ENCODE data around the gene DPP6. TPM values are rescaled to one million over a fixed set of nuclear protein-coding genes. Genes with fewer than 3 reads are reported as not detected.

DPP6 gene
- total RNA-seq, 1 experiment from 2014 or later: not detected

DNA sequence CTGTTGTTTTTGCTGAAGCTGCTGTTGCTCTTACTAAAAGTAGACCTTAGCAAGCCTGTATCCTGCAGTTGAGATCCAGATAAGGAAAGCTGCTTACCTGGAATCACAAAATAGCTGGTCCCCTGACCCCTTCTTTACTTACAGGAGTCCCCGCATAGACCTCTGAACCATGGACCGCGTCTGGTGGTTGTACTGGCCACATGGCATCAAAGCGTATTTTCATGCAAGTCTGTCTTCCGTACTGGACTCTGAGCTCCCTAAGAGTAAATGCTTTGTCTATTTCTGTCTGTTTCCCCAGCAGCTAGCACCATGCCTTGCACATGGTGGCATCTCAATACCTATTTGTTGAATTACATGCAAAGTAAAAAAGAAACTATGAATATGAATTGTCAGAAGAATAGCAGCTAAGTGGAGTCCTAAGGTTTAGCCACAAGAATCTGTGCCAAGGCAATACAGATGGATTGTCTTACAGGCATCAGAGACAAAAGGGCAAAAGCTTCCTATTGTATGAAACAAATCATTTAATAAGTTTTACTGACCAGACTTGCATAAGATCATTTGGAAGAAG is 791.6 kb downstream of the DPP6 start:
- Mint-ChIP-seq H3K4me3 (no peak overlapping the region), H3K4me1 (no peaks in the 10 kb centered on the region), H3K9me3 (peaks cover 94% of the 10 kb centered on the region), H3K27ac (no peak overlapping the region), H3K36me3 (peaks cover 72% of the 10 kb centered on the region), H3K27me3 (ENCODE audit: low read depth) (peaks cover 21% of the 10 kb centered on the region)
- no peak for TF ChIP-seq TP53 (CRISPR knock-in tag; IDR thresholded peaks at IDR 0.05)
- no peak for TF ChIP-seq RORB (CRISPR knock-in tag; IDR thresholded peaks at IDR 0.05)
- no peak for TF ChIP-seq NFYB (CRISPR knock-in tag; conservative IDR thresholded peaks at IDR 0.05; ENCODE audit: low read depth)
- no peak for TF ChIP-seq IRF2 (CRISPR knock-in tag; IDR thresholded peaks at IDR 0.05; ENCODE audit: borderline replicate concordance, low read depth)
- no peak for TF ChIP-seq NR2C2 (CRISPR knock-in tag; IDR thresholded peaks at IDR 0.05)
- ATAC-seq: no peak
- ChIA-PET POLR2A (no interaction called here), CTCF (no interaction called here)
- no peak for DNase-seq (ENCODE audit: low spot score)

DNA sequence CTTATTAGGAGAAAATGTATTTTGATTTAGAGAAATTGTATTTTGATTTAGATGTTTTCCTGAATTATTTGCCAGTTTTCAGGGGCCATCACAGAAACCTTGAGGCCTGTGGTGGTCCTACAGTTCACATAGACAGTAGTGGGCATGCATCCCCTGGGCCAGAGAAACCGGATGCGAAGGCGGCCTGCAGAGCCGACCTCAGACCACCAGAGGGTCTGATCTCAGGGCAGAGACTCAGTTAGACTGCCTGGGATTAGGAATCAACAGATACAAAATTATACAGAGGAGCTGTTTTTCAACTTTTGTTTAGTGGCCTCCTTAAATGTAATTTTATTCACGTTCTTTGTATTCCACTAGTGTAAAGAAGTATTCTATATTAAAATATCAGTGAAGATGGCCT is 792.3 kb downstream of the DPP6 start:
- POLR2A ChIA-PET: no interaction called here
- no peaks in the 10 kb centered on the region for H3K4me1 Mint-ChIP-seq
- ATAC-seq (no peak), DNase-seq (ENCODE audit: low spot score) (no peak)
- H3K36me3 Mint-ChIP-seq: peaks cover 72% of the 10 kb centered on the region
- TF ChIP-seq, protein P1, sequence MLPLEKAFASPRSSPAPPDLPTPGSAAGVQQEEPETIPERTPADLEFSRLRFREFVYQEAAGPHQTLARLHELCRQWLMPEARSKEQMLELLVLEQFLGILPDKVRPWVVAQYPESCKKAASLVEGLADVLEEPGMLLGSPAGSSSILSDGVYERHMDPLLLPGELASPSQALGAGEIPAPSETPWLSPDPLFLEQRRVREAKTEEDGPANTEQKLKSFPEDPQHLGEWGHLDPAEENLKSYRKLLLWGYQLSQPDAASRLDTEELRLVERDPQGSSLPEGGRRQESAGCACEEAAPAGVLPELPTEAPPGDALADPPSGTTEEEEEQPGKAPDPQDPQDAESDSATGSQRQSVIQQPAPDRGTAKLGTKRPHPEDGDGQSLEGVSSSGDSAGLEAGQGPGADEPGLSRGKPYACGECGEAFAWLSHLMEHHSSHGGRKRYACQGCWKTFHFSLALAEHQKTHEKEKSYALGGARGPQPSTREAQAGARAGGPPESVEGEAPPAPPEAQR (CRISPR knock-in tag; IDR thresholded peaks at IDR 0.05): no peak
- TF ChIP-seq, protein P2, sequence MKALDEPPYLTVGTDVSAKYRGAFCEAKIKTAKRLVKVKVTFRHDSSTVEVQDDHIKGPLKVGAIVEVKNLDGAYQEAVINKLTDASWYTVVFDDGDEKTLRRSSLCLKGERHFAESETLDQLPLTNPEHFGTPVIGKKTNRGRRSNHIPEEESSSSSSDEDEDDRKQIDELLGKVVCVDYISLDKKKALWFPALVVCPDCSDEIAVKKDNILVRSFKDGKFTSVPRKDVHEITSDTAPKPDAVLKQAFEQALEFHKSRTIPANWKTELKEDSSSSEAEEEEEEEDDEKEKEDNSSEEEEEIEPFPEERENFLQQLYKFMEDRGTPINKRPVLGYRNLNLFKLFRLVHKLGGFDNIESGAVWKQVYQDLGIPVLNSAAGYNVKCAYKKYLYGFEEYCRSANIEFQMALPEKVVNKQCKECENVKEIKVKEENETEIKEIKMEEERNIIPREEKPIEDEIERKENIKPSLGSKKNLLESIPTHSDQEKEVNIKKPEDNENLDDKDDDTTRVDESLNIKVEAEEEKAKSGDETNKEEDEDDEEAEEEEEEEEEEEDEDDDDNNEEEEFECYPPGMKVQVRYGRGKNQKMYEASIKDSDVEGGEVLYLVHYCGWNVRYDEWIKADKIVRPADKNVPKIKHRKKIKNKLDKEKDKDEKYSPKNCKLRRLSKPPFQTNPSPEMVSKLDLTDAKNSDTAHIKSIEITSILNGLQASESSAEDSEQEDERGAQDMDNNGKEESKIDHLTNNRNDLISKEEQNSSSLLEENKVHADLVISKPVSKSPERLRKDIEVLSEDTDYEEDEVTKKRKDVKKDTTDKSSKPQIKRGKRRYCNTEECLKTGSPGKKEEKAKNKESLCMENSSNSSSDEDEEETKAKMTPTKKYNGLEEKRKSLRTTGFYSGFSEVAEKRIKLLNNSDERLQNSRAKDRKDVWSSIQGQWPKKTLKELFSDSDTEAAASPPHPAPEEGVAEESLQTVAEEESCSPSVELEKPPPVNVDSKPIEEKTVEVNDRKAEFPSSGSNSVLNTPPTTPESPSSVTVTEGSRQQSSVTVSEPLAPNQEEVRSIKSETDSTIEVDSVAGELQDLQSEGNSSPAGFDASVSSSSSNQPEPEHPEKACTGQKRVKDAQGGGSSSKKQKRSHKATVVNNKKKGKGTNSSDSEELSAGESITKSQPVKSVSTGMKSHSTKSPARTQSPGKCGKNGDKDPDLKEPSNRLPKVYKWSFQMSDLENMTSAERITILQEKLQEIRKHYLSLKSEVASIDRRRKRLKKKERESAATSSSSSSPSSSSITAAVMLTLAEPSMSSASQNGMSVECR (CRISPR knock-in tag; IDR thresholded peaks at IDR 0.05; ENCODE audit: borderline replicate concordance): no peak
- TF ChIP-seq ZNF416 (CRISPR knock-in tag; IDR thresholded peaks at IDR 0.05) (no peak), ZNF396 (CRISPR knock-in tag; IDR thresholded peaks at IDR 0.05; ENCODE audit: borderline replicate concordance) (no peak), SMAD3 (CRISPR knock-in tag; IDR thresholded peaks at IDR 0.05; ENCODE audit: borderline replicate concordance) (no peak)
- TF ChIP-seq, protein P3, sequence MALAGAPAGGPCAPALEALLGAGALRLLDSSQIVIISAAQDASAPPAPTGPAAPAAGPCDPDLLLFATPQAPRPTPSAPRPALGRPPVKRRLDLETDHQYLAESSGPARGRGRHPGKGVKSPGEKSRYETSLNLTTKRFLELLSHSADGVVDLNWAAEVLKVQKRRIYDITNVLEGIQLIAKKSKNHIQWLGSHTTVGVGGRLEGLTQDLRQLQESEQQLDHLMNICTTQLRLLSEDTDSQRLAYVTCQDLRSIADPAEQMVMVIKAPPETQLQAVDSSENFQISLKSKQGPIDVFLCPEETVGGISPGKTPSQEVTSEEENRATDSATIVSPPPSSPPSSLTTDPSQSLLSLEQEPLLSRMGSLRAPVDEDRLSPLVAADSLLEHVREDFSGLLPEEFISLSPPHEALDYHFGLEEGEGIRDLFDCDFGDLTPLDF (CRISPR knock-in tag; IDR thresholded peaks at IDR 0.05): no peak
- TF ChIP-seq, protein P4, sequence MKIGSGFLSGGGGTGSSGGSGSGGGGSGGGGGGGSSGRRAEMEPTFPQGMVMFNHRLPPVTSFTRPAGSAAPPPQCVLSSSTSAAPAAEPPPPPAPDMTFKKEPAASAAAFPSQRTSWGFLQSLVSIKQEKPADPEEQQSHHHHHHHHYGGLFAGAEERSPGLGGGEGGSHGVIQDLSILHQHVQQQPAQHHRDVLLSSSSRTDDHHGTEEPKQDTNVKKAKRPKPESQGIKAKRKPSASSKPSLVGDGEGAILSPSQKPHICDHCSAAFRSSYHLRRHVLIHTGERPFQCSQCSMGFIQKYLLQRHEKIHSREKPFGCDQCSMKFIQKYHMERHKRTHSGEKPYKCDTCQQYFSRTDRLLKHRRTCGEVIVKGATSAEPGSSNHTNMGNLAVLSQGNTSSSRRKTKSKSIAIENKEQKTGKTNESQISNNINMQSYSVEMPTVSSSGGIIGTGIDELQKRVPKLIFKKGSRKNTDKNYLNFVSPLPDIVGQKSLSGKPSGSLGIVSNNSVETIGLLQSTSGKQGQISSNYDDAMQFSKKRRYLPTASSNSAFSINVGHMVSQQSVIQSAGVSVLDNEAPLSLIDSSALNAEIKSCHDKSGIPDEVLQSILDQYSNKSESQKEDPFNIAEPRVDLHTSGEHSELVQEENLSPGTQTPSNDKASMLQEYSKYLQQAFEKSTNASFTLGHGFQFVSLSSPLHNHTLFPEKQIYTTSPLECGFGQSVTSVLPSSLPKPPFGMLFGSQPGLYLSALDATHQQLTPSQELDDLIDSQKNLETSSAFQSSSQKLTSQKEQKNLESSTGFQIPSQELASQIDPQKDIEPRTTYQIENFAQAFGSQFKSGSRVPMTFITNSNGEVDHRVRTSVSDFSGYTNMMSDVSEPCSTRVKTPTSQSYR (CRISPR knock-in tag; IDR thresholded peaks at IDR 0.05): no peak
- H3K27ac Mint-ChIP-seq: no peak overlapping the region
- H3K9me3 Mint-ChIP-seq: peaks cover 94% of the 10 kb centered on the region
- CTCF ChIA-PET: no interaction called here
- no peak overlapping the region for H3K4me3 Mint-ChIP-seq
- peaks cover 18% of the 10 kb centered on the region for H3K27me3 Mint-ChIP-seq (ENCODE audit: low read depth)

DNA sequence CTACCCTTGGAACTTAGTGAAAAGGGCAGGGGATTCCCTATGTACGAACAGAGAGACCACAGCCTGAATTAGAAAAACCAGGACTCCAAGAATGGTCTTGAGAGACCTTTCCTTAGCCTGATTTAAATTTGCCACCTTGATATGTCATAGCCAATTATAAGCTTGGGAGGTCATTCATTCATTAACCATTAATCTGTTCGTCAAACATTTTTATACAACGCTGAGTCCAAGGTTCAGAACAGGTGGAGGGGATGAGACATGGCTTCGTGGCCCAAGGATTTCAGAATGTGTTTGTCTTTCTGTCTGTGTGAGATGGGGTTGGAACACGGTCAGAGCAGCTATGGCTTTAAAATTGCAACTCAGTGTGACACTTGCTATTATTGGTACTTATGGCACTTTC is 792.8 kb downstream of the DPP6 start:
- POLR2A ChIA-PET: no interaction called here
- no peak for ATAC-seq
- CTCF ChIA-PET: no interaction called here
- peaks cover 14% of the 10 kb centered on the region for H3K27me3 Mint-ChIP-seq (ENCODE audit: low read depth)
- peaks cover 94% of the 10 kb centered on the region for H3K9me3 Mint-ChIP-seq
- no peak overlapping the region for H3K27ac Mint-ChIP-seq
- H3K36me3 Mint-ChIP-seq: peaks cover 72% of the 10 kb centered on the region
- H3K4me3 Mint-ChIP-seq: no peak overlapping the region
- no peaks in the 10 kb centered on the region for H3K4me1 Mint-ChIP-seq
- DNase-seq (ENCODE audit: low spot score): no peak
- TF ChIP-seq ETV6 (CRISPR knock-in tag; IDR thresholded peaks at IDR 0.05) (no peak), GABPB1 (CRISPR knock-in tag; IDR thresholded peaks at IDR 0.05) (no peak), NFYB (CRISPR knock-in tag; conservative IDR thresholded peaks at IDR 0.05; ENCODE audit: low read depth) (no peak), ZNF121 (CRISPR knock-in tag; IDR thresholded peaks at IDR 0.05) (no peak), CREB1 (CRISPR knock-in tag; IDR thresholded peaks at IDR 0.05) (no peak), ATF1 (CRISPR knock-in tag; IDR thresholded peaks at IDR 0.05) (no peak), FOXP1 (CRISPR knock-in tag; IDR thresholded peaks at IDR 0.05; ENCODE audit: borderline replicate concordance) (no peak), NR2C2 (CRISPR knock-in tag; IDR thresholded peaks at IDR 0.05) (no peak)
